COLO668 (cell line): Measurements from ENCODE around the gene POLE2.
A peak's percentile ranks its signal among the peaks of the same experiment; 100 is the strongest.
"Not testable (repeated sequence)": the region's sequence is repeated elsewhere in the genome, so short reads cannot be mapped to it uniquely, and the experiment has no call there.

ENCODE experiments used
- DNase-seq: peaks from one replicate; lab custom pipeline; 2025; ENCODE audit not compliant: unreplicated experiment; lab: John Stamatoyannopoulos, UW

POLE2 gene

GRCh38 chr14:49619730-49620129 lies 68.3 kb downstream of the POLE2 start:
- no peak for DNase-seq

DNA sequence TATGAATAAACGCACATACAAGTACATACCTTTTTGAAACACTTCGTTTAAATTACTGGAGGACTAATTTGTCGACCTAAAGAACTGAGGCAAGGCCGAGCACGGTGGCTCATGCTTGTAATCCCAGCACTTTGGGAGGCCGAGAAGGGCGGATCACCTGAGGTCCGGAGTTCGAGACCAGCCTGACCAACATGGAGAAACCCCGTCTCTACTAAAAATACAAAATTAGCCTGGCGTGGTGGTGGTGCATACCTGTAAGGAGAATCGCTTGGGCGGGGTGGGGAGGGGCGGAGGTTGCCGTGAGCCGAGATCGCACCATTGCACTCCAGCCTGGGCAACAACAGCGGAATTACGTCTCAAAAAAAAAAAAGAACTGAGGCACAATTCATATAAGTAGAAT lies 68.7 kb downstream of the POLE2 start:
- DNase-seq, result not testable (repeated sequence)

- no peak for DNase-seq
Observed at GRCh38 chr14:49617852-49618519, 70.0 kb downstream of the POLE2 start.

GRCh38 chr14:49615776-49616175 lies 72.2 kb downstream of the POLE2 start:
- DNase-seq, result no peak

DNA sequence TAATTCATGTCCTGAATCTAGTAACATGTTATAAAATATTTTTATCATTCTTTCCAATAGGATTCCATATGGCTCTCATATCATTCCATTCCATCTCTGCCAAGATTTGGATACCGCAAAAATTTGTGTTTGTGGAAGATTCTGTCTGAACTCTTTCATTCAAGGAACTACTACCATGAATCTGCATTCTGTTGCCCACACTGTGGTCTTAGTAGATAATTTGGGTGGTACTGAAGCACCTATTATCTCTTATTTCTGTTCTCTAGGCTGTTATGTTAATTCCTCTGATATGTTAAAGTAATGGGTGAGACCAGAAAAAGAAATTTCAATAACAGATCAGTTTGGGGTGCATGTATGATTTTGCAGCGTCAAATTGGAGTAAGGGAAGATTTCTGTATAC lies 73.8 kb downstream of the POLE2 start:
- no peak for DNase-seq

DNA sequence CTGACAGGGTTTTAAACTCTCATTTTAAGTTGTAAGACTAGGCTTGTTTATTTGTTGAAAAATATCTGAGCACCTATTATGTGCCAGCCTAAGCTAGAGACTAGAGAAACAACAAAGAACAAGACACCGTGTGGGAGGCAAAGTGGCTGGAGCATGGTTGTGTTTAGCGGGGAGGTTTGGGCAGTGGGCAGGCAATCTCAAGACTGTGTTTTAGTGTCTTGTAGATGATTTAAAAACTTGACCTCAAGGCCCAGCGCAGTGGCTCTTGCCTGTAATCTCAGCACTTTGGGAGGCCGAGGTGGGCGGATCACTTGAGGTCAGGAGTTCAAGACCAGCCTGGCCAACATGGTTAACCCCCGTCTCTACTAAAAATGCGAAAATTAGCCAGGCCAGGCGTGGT lies 75.3 kb downstream of the POLE2 start:
- no peak for DNase-seq

DNA sequence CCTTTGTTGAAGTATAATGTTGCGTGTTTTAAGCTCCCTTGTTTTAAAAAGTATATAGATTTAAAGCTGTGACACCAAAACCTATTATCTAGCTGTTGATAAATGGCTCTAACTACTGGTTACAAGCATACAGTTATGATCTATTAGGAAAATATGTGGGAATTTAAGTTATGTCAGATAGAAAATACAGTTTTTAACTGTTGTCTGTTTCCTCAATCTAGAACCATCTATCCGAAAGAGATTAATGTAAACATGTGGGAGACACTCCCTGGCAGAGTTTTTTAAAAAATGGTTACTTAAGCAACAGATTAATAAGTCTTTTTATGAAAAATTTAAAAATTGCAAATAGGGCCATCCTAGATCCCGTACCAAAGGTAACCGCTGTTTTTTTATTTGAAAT lies 75.8 kb downstream of the POLE2 start:
- DNase-seq, result no peak

DNA sequence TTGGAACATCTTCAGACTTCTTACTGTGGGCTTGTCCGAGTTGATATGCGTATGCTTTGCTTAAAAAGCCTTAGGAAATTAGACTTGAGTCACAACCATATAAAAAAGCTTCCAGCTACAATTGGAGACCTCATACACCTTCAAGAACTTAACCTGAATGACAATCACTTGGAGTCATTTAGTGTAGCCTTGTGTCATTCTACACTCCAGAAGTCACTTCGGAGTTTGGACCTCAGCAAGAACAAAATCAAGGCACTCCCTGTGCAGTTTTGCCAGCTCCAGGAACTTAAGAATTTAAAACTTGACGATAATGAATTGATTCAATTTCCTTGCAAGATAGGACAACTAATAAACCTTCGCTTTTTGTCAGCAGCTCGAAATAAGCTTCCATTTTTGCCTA lies 80.4 kb downstream of the POLE2 start:
- DNase-seq, result no peak

DNA sequence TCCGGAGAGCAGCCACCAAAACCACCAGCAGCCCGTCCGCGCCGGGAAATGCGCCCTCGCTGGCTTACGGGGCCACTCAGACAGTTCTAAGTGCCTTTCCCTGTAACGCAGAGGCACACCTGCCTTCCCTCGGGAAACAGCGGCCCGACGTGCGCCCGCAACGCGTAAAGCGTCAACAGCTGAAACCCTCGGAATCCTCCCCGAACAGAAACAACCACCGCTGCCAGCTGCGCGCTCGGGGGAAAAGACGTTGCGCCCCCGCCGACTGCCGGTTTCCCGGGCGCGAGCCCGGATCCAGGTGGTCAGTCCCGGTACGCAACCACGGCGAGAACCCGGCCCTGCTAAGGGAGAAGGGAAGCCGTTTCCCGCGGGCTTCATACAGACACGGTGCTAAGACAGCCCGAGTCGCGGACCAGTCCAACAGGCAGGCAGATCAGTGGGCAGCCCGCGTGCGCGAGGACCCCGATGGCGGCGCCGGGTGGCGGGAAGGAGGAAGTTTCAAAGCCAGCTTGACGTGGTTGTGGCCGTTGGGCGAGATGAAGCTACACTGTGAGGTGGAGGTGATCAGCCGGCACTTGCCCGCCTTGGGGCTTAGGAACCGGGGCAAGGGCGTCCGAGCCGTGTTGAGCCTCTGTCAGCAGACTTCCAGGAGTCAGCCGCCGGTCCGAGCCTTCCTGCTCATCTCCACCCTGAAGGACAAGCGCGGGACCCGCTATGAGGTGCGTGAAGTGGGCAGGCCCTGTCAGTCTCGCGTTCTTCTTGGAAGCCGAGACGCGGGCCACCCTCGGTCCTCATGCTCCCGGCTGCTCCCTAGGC lies 89.3 kb downstream of the POLE2 start, which contains the start of gene LRR1:
Gene LRR1 (plus strand): TSS at position 456 of the 816 bp plus-strand sequence. CDS start 81 bp downstream, at position 537.
- DNase-seq, result peak; percentile 93

DNA sequence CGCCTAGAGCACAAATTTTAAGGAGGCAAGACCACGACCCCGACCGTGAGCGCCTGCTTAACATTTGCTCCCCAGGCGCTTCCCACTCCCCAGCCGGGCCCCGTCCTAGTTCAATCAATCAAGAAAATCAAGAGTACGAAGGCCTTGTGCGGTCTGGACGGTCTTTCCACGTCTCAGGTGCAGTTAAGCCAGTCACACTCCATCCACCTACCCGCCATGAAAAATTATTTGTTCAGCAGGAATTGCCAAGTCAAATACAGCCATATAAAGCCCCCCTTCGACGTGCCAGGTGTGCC lies 89.9 kb downstream of the POLE2 start:
- peak; percentile 68 for DNase-seq

DNA sequence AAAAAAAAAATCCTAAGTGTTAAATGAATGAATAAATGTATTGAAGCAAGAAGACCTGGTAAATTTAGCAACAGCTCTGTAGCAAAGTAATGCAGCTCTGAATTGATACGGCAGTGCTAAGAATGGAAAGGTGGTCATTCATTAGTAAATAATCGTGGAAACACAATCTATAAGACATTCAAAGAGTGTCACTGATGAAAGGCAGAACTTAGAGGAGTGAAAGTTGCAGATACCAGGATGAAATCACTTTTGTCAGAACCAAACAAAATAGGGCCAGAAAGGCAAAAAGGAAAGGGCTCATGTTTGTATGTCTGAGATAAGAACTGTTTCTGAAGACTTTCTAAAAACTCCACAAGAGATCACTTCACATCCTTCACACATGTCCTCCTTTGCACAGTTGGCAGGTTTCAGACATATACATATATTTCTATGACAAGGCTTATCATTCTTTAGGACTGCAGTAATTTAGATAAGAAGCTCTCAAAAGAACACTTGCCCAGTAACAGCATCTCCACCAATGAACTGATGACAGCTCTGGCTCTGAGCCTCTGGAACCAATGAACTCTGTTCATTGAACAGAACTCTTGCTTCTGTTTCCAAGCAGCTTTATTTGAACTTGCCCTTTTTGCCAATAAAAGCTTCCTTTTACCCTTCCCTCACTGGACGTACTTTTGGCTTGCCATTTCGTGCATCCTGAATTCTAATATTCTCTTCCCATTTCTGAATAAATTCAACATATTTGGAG lies 93.5 kb downstream of the POLE2 start:
- no peak for DNase-seq
